Endothelial cell of umbilical vein (primary cell): ENCODE results near the gene PANK2. TPM values are rescaled to one million over a fixed set of nuclear protein-coding genes. Genes with fewer than 3 reads are reported as not detected.
A peak's percentile ranks its signal among the peaks of the same experiment; 100 is the strongest.

ENCODE experiments used
- BruUV-seq: library from RNA; stranded (reverse); fragments of 400-500 nt; replicated peaks from 2 replicates; lab custom pipeline; 2021; lab: Mats Ljungman, UMichigan
- CTCF ChIA-PET: fragments of 300-600, 350-600 bp; sonication (Branson Sonifier 250); formaldehyde crosslinking; loops from one replicate; lab custom pipeline; 2021; ENCODE audit warnings: antibody characterized with exemption, inconsistent platforms; lab: Charles Lee
- POLR2A ChIA-PET: fragments of 300-600, 350-600 bp; sonication (Branson Sonifier 250); formaldehyde crosslinking; loops from one replicate; lab custom pipeline; 2021; ENCODE audit warnings: antibody characterized with exemption, inconsistent platforms; lab: Charles Lee
- DNase-seq: peaks from one replicate; pipeline ENCODE4 v3.0.0-alpha.2; 2011; ENCODE audit warnings: low read depth, low spot score
- FAIRE-seq: peaks from 2 replicates; lab custom pipeline; 2011; peaks lifted over from hg19 to GRCh38; lab: Jason Lieb, UNC
- H2AFZ ChIP-seq: 2 replicates; pipeline ENCODE4 v1.6.0; 2012; ENCODE audit warnings: low read depth, low read length, control low read depth, inconsistent platforms
- H3K27ac ChIP-seq: 2 replicates; pipeline ENCODE4 v1.5.1; 2011; ENCODE audit warnings: low read depth, mild to moderate bottlenecking, control low read depth, low read length, moderate library complexity; ENCODE audit not compliant: insufficient read depth
- H3K27me3 ChIP-seq, 2 experiments: 2 replicates each; pipeline versions ENCODE4 v1.6.0 to v1.6.1; 2011; ENCODE audit warnings: low read length in 2 of 2, mixed read lengths in 1 of 2; ENCODE audit not compliant: control insufficient read depth in 2 of 2, insufficient read depth in 2 of 2
- H3K36me3 ChIP-seq, 2 experiments: 2 replicates in 1 of 2; 3 replicates in 1 of 2; pipeline ENCODE4 v1.5.1; 2011; ENCODE audit warnings: low read length in 2 of 2, mild to moderate bottlenecking in 1 of 2, moderate library complexity in 1 of 2; ENCODE audit not compliant: control insufficient read depth in 2 of 2, insufficient read depth in 2 of 2; ENCODE audit errors: extremely low read depth in 1 of 2
- H3K4me1 ChIP-seq: 3 replicates; pipeline ENCODE4 v1.5.1; 2011; ENCODE audit warnings: mild to moderate bottlenecking, low read length; ENCODE audit not compliant: control insufficient read depth, insufficient read depth; ENCODE audit errors: extremely low read depth
- H3K4me2 ChIP-seq: 2 replicates; pipeline ENCODE4 v1.6.1; 2011; ENCODE audit warnings: low read length, control low read depth, mixed read lengths; ENCODE audit not compliant: insufficient read depth
- H3K4me3 ChIP-seq, 3 experiments: fragments of 200-600 bp in 1 of 3; sonication (generic), shearing (Covaris generic) in 1 of 3; replicated peaks in 1 of 3; 2 replicates each; pipeline ENCODE4 v1.5.1; 2011 to 2016; ENCODE audit warnings: control low read depth in 3 of 3, low read length in 3 of 3, mild to moderate bottlenecking in 2 of 3, inconsistent platforms in 1 of 3, low read depth in 1 of 3, moderate library complexity in 1 of 3; ENCODE audit not compliant: insufficient read depth in 1 of 3
- H3K79me2 ChIP-seq: 2 replicates; pipeline ENCODE4 v1.6.0; 2012; ENCODE audit warnings: low read length, inconsistent platforms; ENCODE audit not compliant: control insufficient read depth, insufficient read depth
- H3K9ac ChIP-seq: replicated peaks from 2 replicates; pipeline ENCODE3; 2011; ENCODE audit warnings: low read length, control low read depth; ENCODE audit not compliant: insufficient read depth; ENCODE audit errors: extremely low read depth
- H3K9me1 ChIP-seq: replicated peaks from 3 replicates; pipeline ENCODE4 v1.6.0; 2011; ENCODE audit warnings: mild to moderate bottlenecking, low read length; ENCODE audit not compliant: control insufficient read depth, insufficient read depth; ENCODE audit errors: extremely low read depth
- H3K9me3 ChIP-seq: replicated peaks from 2 replicates; pipeline ENCODE4 v1.5.1; 2012; ENCODE audit warnings: low read length, inconsistent platforms; ENCODE audit not compliant: control insufficient read depth, insufficient read depth
- H4K20me1 ChIP-seq: replicated peaks from 2 replicates; pipeline ENCODE3; 2011; ENCODE audit warnings: mild to moderate bottlenecking, low read length; ENCODE audit not compliant: control insufficient read depth, insufficient read depth; ENCODE audit errors: extremely low read depth
- CTCF ChIP-seq, 2 donors: IDR thresholded peaks; 1 replicate in 1 of 2; 2 replicates in 1 of 2; pipeline ENCODE4 v1.5.1; 2011; ENCODE audit warnings: low read length in 2 of 2, mild to moderate bottlenecking in 2 of 2, moderate library complexity in 2 of 2, control low read depth in 1 of 2, inconsistent platforms in 1 of 2, low read depth in 1 of 2; ENCODE audit not compliant: insufficient read depth in 1 of 2; ENCODE audit errors: extremely low read depth in 1 of 2
- EZH2 ChIP-seq: IDR thresholded peaks from 2 replicates; pipeline ENCODE4 v1.6.1; 2012; ENCODE audit warnings: borderline replicate concordance, low read depth, mild to moderate bottlenecking, moderate library complexity, low read length, inconsistent platforms; ENCODE audit not compliant: severe bottlenecking
- FOS ChIP-seq: IDR thresholded peaks from 2 replicates; pipeline ENCODE4 v1.6.1; 2011; ENCODE audit warnings: mild to moderate bottlenecking, low read length, moderate library complexity, borderline replicate concordance; ENCODE audit not compliant: insufficient read depth
- GATA2 ChIP-seq: IDR thresholded peaks from 2 replicates; pipeline ENCODE4 v1.7.0; 2011; ENCODE audit warnings: low read depth, mild to moderate bottlenecking, moderate library complexity, mixed read lengths, low read length; ENCODE audit not compliant: insufficient read length, insufficient read depth
- JUN ChIP-seq: IDR thresholded peaks from 2 replicates; pipeline ENCODE4 v1.6.1; 2011; ENCODE audit warnings: borderline replicate concordance, low read depth; ENCODE audit not compliant: insufficient read length, insufficient read depth
- MAX ChIP-seq: IDR thresholded peaks from 2 replicates; pipeline ENCODE4 v1.6.1; 2011; ENCODE audit not compliant: insufficient read depth, insufficient read length
- MYC ChIP-seq: IDR thresholded peaks from one replicate; pipeline ENCODE4 v1.6.1; 2011; ENCODE audit warnings: mild to moderate bottlenecking, low read depth, low read length
- POLR2A ChIP-seq: IDR thresholded peaks from 2 replicates; pipeline ENCODE4 v1.6.1; 2012; ENCODE audit warnings: low read depth, mild to moderate bottlenecking, control low read depth, low read length
- POLR2AphosphoS5 ChIP-seq: IDR thresholded peaks from 2 replicates; pipeline ENCODE4 v1.6.1; 2012; ENCODE audit warnings: low read depth, mild to moderate bottlenecking, control low read depth, low read length, moderate library complexity; ENCODE audit not compliant: insufficient read depth
- dilution Hi-C: fragments of 300-500 bp; cut with MboI; formaldehyde crosslinking; loops from one replicate; pipeline ENCODE4 v1.15.0; 2019; ENCODE audit warnings: low sequenced_read_pairs; ENCODE audit not compliant: extremely low pct_ligation_motif_present
- intact Hi-C: fragments of 100-400 bp; cut with micrococcal nuclease; formaldehyde crosslinking; loops from one replicate; pipeline ENCODE4 v1.10.0; 2022
- polyA plus RNA-seq, 4 experiments: library from polyadenylated mRNA; depleted of rRNA in 3 of 4; stranded (reverse) in 3 of 4; unstranded in 1 of 4; fragments of >200 nt; gene quantifications; 2 replicates each; pipeline versions ENCODE4 v1.2.1 to v1.2.3, GENCODE V29; 2011 to 2012; ENCODE audit warnings: missing spikeins in 1 of 4
- total RNA-seq: library from RNA; stranded (reverse); gene quantifications from 2 replicates; pipeline ENCODE4 v1.2.3, GENCODE V29; 2021

Gene PANK2
- total and polyA plus RNA-seq, 2 donors (not counting 3 experiments of a cell fraction or from before 2014, with no cell fraction given), result 18.9 to 54.3 TPM

- POLR2A ChIA-PET, result interaction anchor here (0.6 kb wide), 1 partner anchor 10 kb away, joined by 7 read pairs; no protein-coding TSS in a partner anchor
- no peak overlapping the region for H2AFZ ChIP-seq
- peaks cover 99% of the 10 kb centered on the region for H3K79me2 ChIP-seq
- dilution Hi-C loops (no loop called here), intact Hi-C loops (no loop called here)
- no TSS peak for BruUV-seq
- H3K9me3 ChIP-seq, result no peaks in the 10 kb centered on the region
- H3K36me3 ChIP-seq, result peaks cover 0 to 3% of the 10 kb centered on the region in 2 experiments
- H3K4me2 ChIP-seq, result peak overlapping the region; percentile 17
- TF ChIP-seq MYC, result no peak
- TF ChIP-seq EZH2, result no peak
- no peak for TF ChIP-seq MAX
- TF ChIP-seq FOS, result no peak
- TF ChIP-seq JUN, result no peak
- no peak for TF ChIP-seq CTCF (IDR thresholded peaks at IDR 0.05; ENCODE audit: extremely low read depth in 1 of 2, insufficient read depth in 1 of 2, low read depth in 1 of 2, low read length in 2 of 2)
- no peak for TF ChIP-seq POLR2A
- TF ChIP-seq POLR2AphosphoS5, result no peak
- TF ChIP-seq GATA2, result no peak
- H3K27ac ChIP-seq, result peak overlapping the region; percentile 32
- H4K20me1 ChIP-seq, result peaks cover 29% of the 10 kb centered on the region
- H3K4me1 ChIP-seq, result peaks cover 37% of the 10 kb centered on the region
- H3K9me1 ChIP-seq, result peaks cover 2% of the 10 kb centered on the region
- no peaks in the 10 kb centered on the region for H3K27me3 ChIP-seq
- FAIRE-seq, result peak; percentile 24
- H3K9ac ChIP-seq, result no peak overlapping the region
- CTCF ChIA-PET, result interaction anchor here (0.8 to 1.8 kb wide), 2 partner anchors 27 to 189 kb away, joined by 3 to 5 read pairs; no protein-coding TSS in a partner anchor
- DNase-seq, result peak; percentile 67
- H3K4me3 ChIP-seq, result no peak overlapping the region
Measured at GRCh38 chr20:3900187-3900604, 11.0 kb downstream of the PANK2 start.
